ENCODE measurements around the gene BMS1. TPM values are rescaled to one million over a fixed set of nuclear protein-coding genes. Genes with fewer than 3 reads are reported as not detected.
"Not testable (repeated sequence)": the region's sequence is repeated elsewhere in the genome, so short reads cannot be mapped to it uniquely, and the experiment has no call there.

Gene BMS1
- total RNA-seq, 1 experiment from 2014 or later = 44.2 TPM

DNA sequence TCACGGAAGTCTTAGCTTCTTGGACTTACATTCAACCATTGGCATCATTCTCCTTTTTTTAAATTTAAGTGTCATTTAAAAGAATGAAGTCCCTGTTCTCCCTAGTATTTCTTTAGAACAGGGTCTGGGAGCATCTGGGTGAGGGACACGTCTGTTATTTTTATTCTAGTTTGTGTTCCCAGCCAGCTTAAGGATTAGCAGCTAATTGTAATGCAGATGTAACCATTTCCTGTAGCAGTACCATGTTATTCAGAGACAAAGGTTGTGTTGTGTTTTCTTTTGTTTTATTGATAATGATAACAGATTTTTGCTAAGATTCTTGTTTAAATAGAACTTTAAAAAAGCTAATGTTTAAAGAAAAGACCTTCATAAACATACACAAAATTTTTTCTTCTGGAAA is 34.3 kb downstream of the BMS1 start:
- H2AFZ ChIP-seq (ENCODE audit: low read length) = no peak overlapping the region
- H3K4me2 ChIP-seq (ENCODE audit: insufficient read depth, insufficient read length, low read length) = peak overlapping the region; percentile 46
- H2BK15ac ChIP-seq (ENCODE audit: low read depth, low read length) = no peak overlapping the region
- no peak overlapping the region for H3K56ac ChIP-seq (ENCODE audit: insufficient read length, low read depth, low read length)
- H3K36me3 Mint-ChIP-seq (ENCODE audit: insufficient read depth in 1 of 3, low read depth in 3 of 3) = peaks cover 64 to 70% (median 66%) of the 10 kb centered on the region in 3 experiments
- no peaks in the 10 kb centered on the region for H4K20me1 ChIP-seq (ENCODE audit: control insufficient read depth, insufficient read depth, insufficient read length)
- H3K9ac ChIP-seq (ENCODE audit: extremely low read depth, insufficient read length, low read length) = no peak overlapping the region
- H3K27ac ChIP-seq (ENCODE audit: insufficient read length, low read depth, low read length) = peak overlapping the region; percentile 92
- no peaks in the 10 kb centered on the region for H3K9me3 ChIP-seq (ENCODE audit: control insufficient read depth, low read depth, low read length)
- DNase-seq = no peak
- no peak overlapping the region for H2BK120ac ChIP-seq (ENCODE audit: low read depth, low read length, poor library complexity, severe bottlenecking)
- TF ChIP-seq, protein P1, sequence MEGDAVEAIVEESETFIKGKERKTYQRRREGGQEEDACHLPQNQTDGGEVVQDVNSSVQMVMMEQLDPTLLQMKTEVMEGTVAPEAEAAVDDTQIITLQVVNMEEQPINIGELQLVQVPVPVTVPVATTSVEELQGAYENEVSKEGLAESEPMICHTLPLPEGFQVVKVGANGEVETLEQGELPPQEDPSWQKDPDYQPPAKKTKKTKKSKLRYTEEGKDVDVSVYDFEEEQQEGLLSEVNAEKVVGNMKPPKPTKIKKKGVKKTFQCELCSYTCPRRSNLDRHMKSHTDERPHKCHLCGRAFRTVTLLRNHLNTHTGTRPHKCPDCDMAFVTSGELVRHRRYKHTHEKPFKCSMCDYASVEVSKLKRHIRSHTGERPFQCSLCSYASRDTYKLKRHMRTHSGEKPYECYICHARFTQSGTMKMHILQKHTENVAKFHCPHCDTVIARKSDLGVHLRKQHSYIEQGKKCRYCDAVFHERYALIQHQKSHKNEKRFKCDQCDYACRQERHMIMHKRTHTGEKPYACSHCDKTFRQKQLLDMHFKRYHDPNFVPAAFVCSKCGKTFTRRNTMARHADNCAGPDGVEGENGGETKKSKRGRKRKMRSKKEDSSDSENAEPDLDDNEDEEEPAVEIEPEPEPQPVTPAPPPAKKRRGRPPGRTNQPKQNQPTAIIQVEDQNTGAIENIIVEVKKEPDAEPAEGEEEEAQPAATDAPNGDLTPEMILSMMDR (conservative IDR thresholded peaks at IDR 0.05) = no peak
- no peak overlapping the region for H3K4ac ChIP-seq (ENCODE audit: low read depth, low read length)
- H2BK20ac ChIP-seq (ENCODE audit: low read depth, low read length, poor library complexity, severe bottlenecking) = no peak overlapping the region
- H3K79me1 ChIP-seq (ENCODE audit: insufficient read depth, low read depth, low read length, poor library complexity, severe bottlenecking) = peaks cover 5% of the 10 kb centered on the region
- no CpG with 5 or more reads among the region's 2 CpGs for WGBS (ENCODE audit: extremely low coverage, insufficient read length, low lambda C conversion rate)
- H3T11ph ChIP-seq (ENCODE audit: low read length) = no peak overlapping the region
- H4K91ac ChIP-seq (ENCODE audit: insufficient read length, low read depth, low read length) = no peak overlapping the region
- no peak overlapping the region for H3K14ac ChIP-seq (ENCODE audit: insufficient read depth, low read length)
- peaks cover 16 to 21% of the 10 kb centered on the region in 2 experiments for H3K9me3 Mint-ChIP-seq
- H2AK5ac ChIP-seq (ENCODE audit: insufficient read length, low read length) = no peak overlapping the region
- H3K4me1 Mint-ChIP-seq = peaks cover 50 to 70% of the 10 kb centered on the region in 2 experiments
- H4K5ac ChIP-seq (ENCODE audit: insufficient read length, low read depth, low read length) = no peak overlapping the region
- H3K27me3 Mint-ChIP-seq (ENCODE audit: low read depth) = peaks cover 4% of the 10 kb centered on the region
- H3K4me3 Mint-ChIP-seq = peak overlapping the region; percentile 43 to 57
- no peak overlapping the region for H4K8ac ChIP-seq (replicated peaks; ENCODE audit: insufficient read length, low read depth, low read length)
- H3K4me1 ChIP-seq (ENCODE audit: insufficient read depth, low read length) = peaks cover 9% of the 10 kb centered on the region; the same call in 1 of the 2 replicates
- no peak overlapping the region for H3K23ac ChIP-seq (ENCODE audit: insufficient read length, low read depth, low read length)
- H2BK12ac ChIP-seq (ENCODE audit: insufficient read length, low read depth, low read length) = no peak overlapping the region
- no peaks in the 10 kb centered on the region for H3K23me2 ChIP-seq (ENCODE audit: insufficient read length, low read depth, low read length, poor library complexity, severe bottlenecking)
- no peaks in the 10 kb centered on the region for H3K27me3 ChIP-seq (ENCODE audit: insufficient read depth, low read length)
- H3K18ac ChIP-seq (ENCODE audit: insufficient read length, low read depth, low read length) = no peak overlapping the region
- no peaks in the 10 kb centered on the region for H3K79me2 ChIP-seq (ENCODE audit: insufficient read depth, low read length)
- peak overlapping the region; percentile 97 to 99 (median 98) for H3K27ac Mint-ChIP-seq
- no peak overlapping the region for H2BK5ac ChIP-seq (ENCODE audit: insufficient read length, low read length)

GRCh38 chr10:42817417-42817816 is 34.8 kb downstream of the BMS1 start:
- H3K23ac ChIP-seq (ENCODE audit: insufficient read length, low read depth, low read length); H3K23me2 ChIP-seq (ENCODE audit: insufficient read length, low read depth, low read length, poor library complexity, severe bottlenecking); H2BK5ac ChIP-seq (ENCODE audit: insufficient read length, low read length); H3K79me1 ChIP-seq (ENCODE audit: insufficient read depth, low read depth, low read length, poor library complexity, severe bottlenecking); H2BK20ac ChIP-seq (ENCODE audit: low read depth, low read length, poor library complexity, severe bottlenecking); H3K27me3 Mint-ChIP-seq (ENCODE audit: low read depth); H4K91ac ChIP-seq (ENCODE audit: insufficient read length, low read depth, low read length); H3K27me3 ChIP-seq (ENCODE audit: insufficient read depth, low read length); H3T11ph ChIP-seq (ENCODE audit: low read length); H2BK120ac ChIP-seq (ENCODE audit: low read depth, low read length, poor library complexity, severe bottlenecking); H3K79me2 ChIP-seq (ENCODE audit: insufficient read depth, low read length); H3K4me1 ChIP-seq (ENCODE audit: insufficient read depth, low read length); H3K18ac ChIP-seq (ENCODE audit: insufficient read length, low read depth, low read length); H2BK12ac ChIP-seq (ENCODE audit: insufficient read length, low read depth, low read length); H4K20me1 ChIP-seq (ENCODE audit: control insufficient read depth, insufficient read depth, insufficient read length); H2AK5ac ChIP-seq (ENCODE audit: insufficient read length, low read length); H3K4ac ChIP-seq (ENCODE audit: low read depth, low read length); DNase-seq; H4K8ac ChIP-seq (replicated peaks; ENCODE audit: insufficient read length, low read depth, low read length); H3K56ac ChIP-seq (ENCODE audit: insufficient read length, low read depth, low read length); H3K14ac ChIP-seq (ENCODE audit: insufficient read depth, low read length); H3K9me3 ChIP-seq (ENCODE audit: control insufficient read depth, low read depth, low read length); H2AFZ ChIP-seq (ENCODE audit: low read length); H4K5ac ChIP-seq (ENCODE audit: insufficient read length, low read depth, low read length); H2BK15ac ChIP-seq (ENCODE audit: low read depth, low read length); H3K9ac ChIP-seq (ENCODE audit: extremely low read depth, insufficient read length, low read length): not testable (repeated sequence)
- Mint-ChIP-seq H3K9me3 (peaks cover 16 to 19% of the 10 kb centered on the region in 2 experiments), H3K4me1 (peaks cover 45 to 65% of the 10 kb centered on the region in 2 experiments), H3K36me3 (ENCODE audit: insufficient read depth in 1 of 3, low read depth in 3 of 3) (peaks cover 61 to 68% (median 63%) of the 10 kb centered on the region in 3 experiments), H3K4me3 (peak overlapping the region; percentile 43 to 57), H3K27ac (peak overlapping the region; percentile 97 to 99 (median 98))
- Histone ChIP-seq H3K4me2 (ENCODE audit: insufficient read depth, insufficient read length, low read length) (peak overlapping the region; percentile 29), H3K27ac (ENCODE audit: insufficient read length, low read depth, low read length) (peak overlapping the region; percentile 41)
- WGBS (ENCODE audit: extremely low coverage, insufficient read length, low lambda C conversion rate) = no CpG with 5 or more reads among the region's 3 CpGs
